Loucy (cell line): ENCODE results near the gene RELA.

Experiments used
- H2AFZ ChIP-seq: fragments of 200-600 bp; sonication (generic); 2 replicates; pipeline ENCODE4 v1.6.0; 2016; ENCODE audit warnings: antibody characterized with exemption, mild to moderate bottlenecking, low read length, moderate library complexity
- H3F3A ChIP-seq: fragments of 200-600 bp; 2 replicates; pipeline ENCODE4 v1.6.0; 2016; ENCODE audit warnings: antibody characterized with exemption, low read depth, mild to moderate bottlenecking
- H3K27me3 ChIP-seq: fragments of 200-600 bp; sonication (generic); 2 replicates; pipeline ENCODE4 v1.6.1; 2014; ENCODE audit warnings: low read length, mild to moderate bottlenecking; ENCODE audit not compliant: insufficient read depth, poor library complexity, severe bottlenecking
- H3K36me3 ChIP-seq: fragments of 200-600 bp; sonication (generic); 2 replicates; pipeline ENCODE4 v1.6.1; 2016; ENCODE audit warnings: low read length; ENCODE audit not compliant: insufficient read depth
- H3K4me1 ChIP-seq: fragments of 200-600 bp; sonication (generic); 2 replicates; pipeline ENCODE4 v1.5.1; 2014; ENCODE audit warnings: low read length, mild to moderate bottlenecking; ENCODE audit not compliant: insufficient read depth, poor library complexity, severe bottlenecking
- H3K4me2 ChIP-seq: fragments of 200-600 bp; sonication (generic); 2 replicates; pipeline ENCODE4 v1.6.0; 2014; ENCODE audit warnings: antibody characterized with exemption, low read length, low read depth, mild to moderate bottlenecking; ENCODE audit not compliant: poor library complexity, severe bottlenecking
- H3K4me3 ChIP-seq: fragments of 200-600 bp; sonication (generic); 2 replicates; pipeline ENCODE4 v1.5.1; 2014; ENCODE audit warnings: low read length, mild to moderate bottlenecking, mixed read lengths; ENCODE audit not compliant: poor library complexity, severe bottlenecking
- H3K79me2 ChIP-seq: fragments of 200-600 bp; sonication (generic); 2 replicates; pipeline ENCODE4 v1.6.1; 2014; ENCODE audit warnings: low read length; ENCODE audit not compliant: insufficient read depth
- H3K9ac ChIP-seq: fragments of 200-600 bp; sonication (generic); 2 replicates; pipeline ENCODE4 v1.6.0; 2014; ENCODE audit warnings: mild to moderate bottlenecking, low read depth, low read length, moderate library complexity; ENCODE audit not compliant: poor library complexity, severe bottlenecking
- H3K9me2 ChIP-seq: fragments of 200-600 bp; sonication (generic); replicated peaks from 2 replicates; pipeline ENCODE4 v1.6.1; 2016; ENCODE audit warnings: low read depth, low read length, mixed read lengths
- H3K9me3 ChIP-seq: fragments of 200-600 bp; sonication (generic); 2 replicates; pipeline ENCODE4 v1.6.1; 2014; ENCODE audit warnings: mild to moderate bottlenecking, antibody characterized with exemption, low read length, low read depth; ENCODE audit not compliant: insufficient read depth
- H4K20me1 ChIP-seq: fragments of 200-600 bp; sonication (generic); 2 replicates; pipeline ENCODE4 v1.6.0; 2014; ENCODE audit warnings: antibody characterized with exemption, low read length, mild to moderate bottlenecking; ENCODE audit not compliant: insufficient read depth, poor library complexity, severe bottlenecking
- CTCF ChIP-seq: fragments of 200-600 bp; sonication (generic); conservative IDR thresholded peaks from 2 replicates; pipeline ENCODE4 v1.5.1; 2014; ENCODE audit warnings: mild to moderate bottlenecking, antibody characterized with exemption, low read length
- EZH2phosphoT487 ChIP-seq: fragments of 200-600 bp; IDR thresholded peaks from 2 replicates; pipeline ENCODE4 v1.6.1; 2018; ENCODE audit warnings: antibody characterized with exemption, mild to moderate bottlenecking, moderate library complexity, borderline replicate concordance

RELA gene

DNA sequence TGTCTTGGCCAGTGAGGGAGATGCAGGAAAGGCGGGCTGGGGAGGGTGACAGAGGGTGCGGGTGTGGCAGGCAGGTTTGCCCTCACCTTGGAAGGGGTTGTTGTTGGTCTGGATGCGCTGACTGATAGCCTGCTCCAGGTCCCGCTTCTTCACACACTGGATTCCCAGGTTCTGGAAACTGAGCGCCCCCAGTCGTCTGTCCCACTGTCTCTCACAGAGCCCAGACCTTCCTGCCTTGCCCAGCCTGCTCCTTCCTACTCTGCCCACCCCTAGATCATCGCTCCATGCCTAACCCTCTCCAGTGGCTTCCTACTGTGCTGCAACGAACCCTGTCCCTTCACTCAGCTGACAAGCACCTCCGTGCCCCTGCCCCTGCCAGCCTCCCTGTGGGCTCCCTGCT is 2.7 kb downstream of the RELA start:
- no peaks in the 10 kb centered on the region for H3K9me2 ChIP-seq
- H3K36me3 ChIP-seq = peaks cover 47% of the 10 kb centered on the region; the same call in 1 of the 2 replicates
- peaks cover 17% of the 10 kb centered on the region for H3K4me1 ChIP-seq
- peaks cover 29% of the 10 kb centered on the region for H4K20me1 ChIP-seq
- peaks cover 44% of the 10 kb centered on the region for H3K79me2 ChIP-seq
- H3K9me3 ChIP-seq = no peaks in the 10 kb centered on the region
- no peak for TF ChIP-seq EZH2phosphoT487
- no peak for TF ChIP-seq CTCF
- no peak overlapping the region for H3K4me2 ChIP-seq
- H3K27me3 ChIP-seq = no peaks in the 10 kb centered on the region
- no peak overlapping the region for H3K9ac ChIP-seq
- H3K4me3 ChIP-seq = no peak overlapping the region
- H3F3A ChIP-seq = 0 out of 2 replicates have a peak, but pooled peaks cover 7% of the 10 kb centered on the region
- H2AFZ ChIP-seq = no peak overlapping the region

DNA sequence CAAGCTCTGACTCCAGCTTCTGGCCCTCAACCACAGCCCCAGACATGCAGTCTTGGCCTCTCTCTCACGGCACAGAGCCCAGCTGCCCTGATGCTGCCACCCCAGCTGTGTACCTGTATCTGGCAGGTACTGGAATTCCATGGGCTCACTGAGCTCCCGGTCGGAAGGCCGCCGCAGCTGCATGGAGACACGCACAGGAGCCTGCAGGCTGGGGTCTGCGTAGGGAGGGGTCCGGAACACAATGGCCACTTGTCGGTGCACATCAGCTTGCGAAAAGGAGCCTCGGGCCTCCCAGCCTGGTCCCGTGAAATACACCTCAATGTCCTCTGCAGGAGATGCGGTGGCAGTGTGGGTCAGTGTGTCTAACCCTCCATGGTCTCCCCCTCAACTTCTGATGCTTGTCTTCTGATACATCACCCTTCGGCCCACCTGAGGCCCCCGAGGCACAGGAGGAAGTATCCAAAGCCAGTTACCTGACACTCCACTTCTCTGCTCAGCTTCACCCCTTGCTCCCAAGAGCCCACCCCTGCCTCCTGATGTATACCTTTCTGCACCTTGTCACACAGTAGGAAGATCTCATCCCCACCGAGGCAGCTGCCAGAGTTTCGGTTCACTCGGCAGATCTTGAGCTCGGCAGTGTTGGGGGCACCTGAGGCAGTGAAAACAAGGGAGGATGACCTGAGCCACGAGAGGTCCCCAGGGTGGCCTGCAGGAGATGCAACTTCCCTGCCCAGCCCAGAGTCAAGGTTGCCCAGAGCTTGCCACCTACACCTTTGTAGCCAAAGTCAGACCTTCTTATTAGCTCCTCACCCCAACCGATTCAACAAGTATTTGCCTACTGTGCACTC is 4.3 kb downstream of the RELA start:
- no peaks in the 10 kb centered on the region for H3K9me2 ChIP-seq
- H3F3A ChIP-seq = peaks cover 4% of the 10 kb centered on the region
- peaks cover 29% of the 10 kb centered on the region for H4K20me1 ChIP-seq
- H2AFZ ChIP-seq = no peak overlapping the region
- peaks cover 58% of the 10 kb centered on the region; the same call in 1 of the 2 replicates for H3K36me3 ChIP-seq
- TF ChIP-seq CTCF (no peak), EZH2phosphoT487 (no peak)
- H3K27me3 ChIP-seq = no peaks in the 10 kb centered on the region
- peaks cover 59% of the 10 kb centered on the region for H3K79me2 ChIP-seq
- H3K9ac ChIP-seq = no peak overlapping the region
- no peaks in the 10 kb centered on the region for H3K9me3 ChIP-seq
- no peak overlapping the region for H3K4me2 ChIP-seq
- H3K4me1 ChIP-seq = peaks cover 23% of the 10 kb centered on the region
- H3K4me3 ChIP-seq = no peak overlapping the region

DNA sequence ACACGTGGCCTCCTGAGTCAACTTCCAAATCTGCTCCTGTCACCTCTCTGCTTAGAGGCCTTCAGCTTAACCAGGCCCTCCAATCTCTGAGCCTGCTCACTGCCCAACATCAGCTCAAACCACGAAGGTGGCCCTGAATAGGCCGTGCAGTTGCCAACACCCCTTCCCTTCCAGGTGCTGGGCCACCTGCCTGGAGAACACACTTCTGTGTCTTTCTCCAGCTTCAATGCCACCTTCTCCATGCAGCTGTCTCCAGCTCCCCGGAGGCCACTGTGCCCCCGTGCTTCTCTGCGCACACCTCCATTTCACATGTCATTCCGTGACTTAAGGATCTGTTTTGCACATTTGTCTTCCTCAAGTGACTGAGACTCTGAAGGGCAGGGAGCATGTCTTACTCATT is 5.3 kb downstream of the RELA start:
- peaks cover 58% of the 10 kb centered on the region; the same call in 1 of the 2 replicates for H3K36me3 ChIP-seq

More for the DNA sequence above, 5.3 kb downstream of the RELA start:
- Histone ChIP-seq H3K27me3 (no peaks in the 10 kb centered on the region), H4K20me1 (peaks cover 29% of the 10 kb centered on the region), H3K9me3 (no peaks in the 10 kb centered on the region), H3K4me1 (peaks cover 27% of the 10 kb centered on the region), H3K79me2 (peaks cover 56% of the 10 kb centered on the region), H3K9me2 (no peaks in the 10 kb centered on the region), H3K4me2 (no peak overlapping the region), H3K4me3 (no peak overlapping the region), H3K9ac (no peak overlapping the region), H2AFZ (no peak overlapping the region), H3F3A (peaks cover 8% of the 10 kb centered on the region)
- TF ChIP-seq CTCF (no peak), EZH2phosphoT487 (no peak)
